ENCODE results near the gene ARHGDIB.

DNA sequence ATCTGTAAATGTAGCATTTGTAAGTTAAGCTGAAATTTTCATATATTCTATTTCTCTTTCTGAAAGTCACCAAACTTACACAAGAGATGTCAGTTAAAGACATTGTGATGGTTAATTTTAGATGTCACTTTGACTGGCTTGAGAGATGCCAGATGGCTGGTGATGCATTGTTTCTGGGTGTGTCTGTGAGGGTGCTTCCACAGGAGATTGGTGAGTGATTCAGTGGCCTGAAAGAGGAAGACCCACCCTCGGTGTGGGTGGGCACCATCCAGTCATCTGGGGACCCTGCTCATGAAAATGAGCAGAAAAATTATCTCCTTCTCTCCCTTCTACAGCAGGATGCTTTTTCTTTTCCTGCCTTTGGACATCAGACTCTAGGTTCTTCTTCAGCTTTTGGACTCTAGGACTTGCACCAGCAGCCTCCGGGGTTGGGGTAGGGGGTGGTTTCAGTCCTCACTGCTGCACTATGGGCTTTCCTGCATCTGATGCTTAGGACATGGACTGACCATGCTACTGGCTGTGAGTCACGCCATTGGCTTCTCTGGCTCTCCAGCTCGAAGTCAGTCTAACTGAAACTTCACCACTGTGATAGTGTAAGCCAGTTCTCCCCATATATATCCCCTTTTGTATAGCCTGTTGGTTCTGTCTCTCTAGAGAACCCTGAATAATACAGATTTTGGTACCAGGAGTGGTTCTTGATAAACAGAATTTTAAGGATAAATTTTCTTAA, 32.3 kb upstream of the ARHGDIB start:
- TF ChIP-seq POLR2A (IDR thresholded peaks at IDR 0.05) (no peak), POLR2AphosphoS5 (IDR thresholded peaks at IDR 0.05) (no peak)
- TF ChIP-seq, protein P1, sequence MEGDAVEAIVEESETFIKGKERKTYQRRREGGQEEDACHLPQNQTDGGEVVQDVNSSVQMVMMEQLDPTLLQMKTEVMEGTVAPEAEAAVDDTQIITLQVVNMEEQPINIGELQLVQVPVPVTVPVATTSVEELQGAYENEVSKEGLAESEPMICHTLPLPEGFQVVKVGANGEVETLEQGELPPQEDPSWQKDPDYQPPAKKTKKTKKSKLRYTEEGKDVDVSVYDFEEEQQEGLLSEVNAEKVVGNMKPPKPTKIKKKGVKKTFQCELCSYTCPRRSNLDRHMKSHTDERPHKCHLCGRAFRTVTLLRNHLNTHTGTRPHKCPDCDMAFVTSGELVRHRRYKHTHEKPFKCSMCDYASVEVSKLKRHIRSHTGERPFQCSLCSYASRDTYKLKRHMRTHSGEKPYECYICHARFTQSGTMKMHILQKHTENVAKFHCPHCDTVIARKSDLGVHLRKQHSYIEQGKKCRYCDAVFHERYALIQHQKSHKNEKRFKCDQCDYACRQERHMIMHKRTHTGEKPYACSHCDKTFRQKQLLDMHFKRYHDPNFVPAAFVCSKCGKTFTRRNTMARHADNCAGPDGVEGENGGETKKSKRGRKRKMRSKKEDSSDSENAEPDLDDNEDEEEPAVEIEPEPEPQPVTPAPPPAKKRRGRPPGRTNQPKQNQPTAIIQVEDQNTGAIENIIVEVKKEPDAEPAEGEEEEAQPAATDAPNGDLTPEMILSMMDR (IDR thresholded peaks at IDR 0.05), result no peak
